ENCODE data around the gene S100A7.
"Not testable (repeated sequence)": the region's sequence is repeated elsewhere in the genome, so short reads cannot be mapped to it uniquely, and the experiment has no call there.

The S100A7 gene

DNA sequence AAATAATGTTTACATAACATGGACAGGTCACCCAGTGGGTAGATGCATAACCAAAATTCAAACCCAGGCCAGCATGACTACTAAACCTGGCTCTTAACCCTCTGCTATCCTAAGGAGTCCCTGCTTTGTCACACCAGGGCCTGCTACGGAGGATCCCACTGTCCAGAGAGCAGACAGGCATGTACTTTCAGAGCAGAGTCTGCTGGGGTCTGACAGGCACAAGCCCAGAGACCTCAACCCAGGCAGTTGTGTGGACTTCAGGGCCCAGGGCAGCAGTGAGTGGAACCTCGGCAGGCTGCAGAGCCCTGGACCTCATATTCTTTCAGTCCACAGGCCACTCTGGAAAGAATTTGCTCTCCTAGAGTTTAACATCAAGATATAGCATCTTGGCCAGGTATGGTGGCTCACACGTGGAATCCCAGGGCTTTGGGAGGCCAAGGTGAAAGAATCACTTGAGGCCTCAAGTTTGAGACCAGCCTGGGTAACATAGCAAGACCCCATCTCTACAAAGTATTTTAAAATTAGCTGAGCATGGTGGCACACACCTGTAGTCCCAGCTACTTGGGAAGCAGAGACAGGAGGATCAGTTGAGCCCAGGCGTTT is 16.1 kb upstream of the S100A7 start:
- no peak for DNase-seq (ENCODE audit: low read depth in 2 of 2)

DNA sequence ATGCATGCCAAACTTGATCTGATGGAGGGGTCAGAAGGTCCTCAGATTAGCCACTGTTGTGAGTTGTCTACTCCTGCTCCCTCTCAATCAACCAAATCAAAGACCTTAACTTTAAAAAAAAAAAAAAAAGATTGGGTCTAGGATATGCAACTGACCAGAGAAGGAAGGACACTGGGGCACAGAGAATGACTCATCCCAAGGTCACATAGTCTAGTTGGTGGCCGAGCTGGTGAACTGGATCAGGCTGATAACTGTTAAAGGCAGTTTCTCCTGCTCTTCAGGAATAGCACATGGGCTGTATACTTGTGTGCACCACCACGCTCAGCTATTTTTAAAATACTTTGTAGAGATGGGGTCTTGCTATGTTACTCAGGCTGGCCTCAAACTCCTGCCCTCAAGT is 14.8 kb upstream of the S100A7 start:
- DNase-seq (ENCODE audit: low read depth in 2 of 2), result no peak

DNA sequence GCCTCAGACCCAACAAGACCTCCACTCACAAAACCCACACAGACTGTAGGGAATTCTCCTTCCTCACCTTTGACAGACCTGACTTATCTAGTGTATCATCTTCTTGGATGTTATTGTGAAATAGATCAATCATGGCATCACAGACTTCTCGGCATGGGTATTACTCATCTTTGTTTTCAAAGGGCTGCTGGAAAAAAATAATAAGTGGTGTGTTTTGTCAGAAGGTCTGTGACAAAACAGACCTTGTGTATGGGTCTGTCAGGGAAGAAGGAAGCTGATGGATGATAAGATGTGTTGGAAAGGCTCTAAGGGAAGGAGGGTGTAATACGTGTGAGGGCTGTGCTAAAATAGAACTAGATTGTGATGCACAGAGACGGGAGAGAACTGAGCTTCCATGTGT is 13.9 kb upstream of the S100A7 start:
- no peak for DNase-seq (ENCODE audit: low read depth in 2 of 2)

DNA sequence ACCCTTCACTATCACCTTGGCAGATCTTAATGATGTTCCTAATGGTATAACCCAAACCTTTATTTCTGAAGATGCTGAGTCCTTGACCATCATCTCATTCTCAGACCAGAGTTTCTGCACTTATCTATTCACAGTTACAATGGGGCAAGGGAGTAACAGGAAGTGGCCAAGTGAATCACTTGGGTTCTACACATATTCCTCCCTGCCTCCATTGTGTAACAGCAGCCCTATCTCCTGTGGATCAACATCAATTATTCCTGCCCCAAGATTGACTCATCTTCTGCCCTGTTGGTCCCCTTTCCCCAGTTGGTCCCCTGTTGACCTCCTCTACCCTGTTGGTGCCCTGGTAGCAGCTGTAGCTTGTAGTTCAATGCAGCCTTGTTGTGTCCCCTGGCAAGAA is 10.3 kb upstream of the S100A7 start:
- DNase-seq (ENCODE audit: low read depth in 2 of 2), result no peak

DNA sequence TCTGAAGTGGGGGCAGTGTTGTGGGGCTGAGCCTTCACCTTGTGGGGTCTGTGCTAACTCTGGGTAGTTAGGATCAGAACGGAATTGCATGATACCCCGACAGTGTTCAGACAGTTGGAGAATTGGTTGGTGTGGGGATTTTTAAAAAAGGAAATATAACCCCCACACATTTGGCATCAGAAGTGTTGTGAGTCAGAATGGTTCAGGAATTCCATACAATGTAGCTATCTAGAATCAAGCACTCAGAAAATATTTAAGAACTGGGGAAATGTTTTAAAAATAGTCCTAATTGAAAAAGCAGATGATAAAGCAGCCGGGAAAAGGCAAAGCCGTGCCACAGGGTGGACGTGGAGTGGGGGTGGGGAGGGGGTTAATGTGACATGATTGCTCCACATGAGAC is 6.5 kb upstream of the S100A7 start:
- no peak for DNase-seq (ENCODE audit: low read depth in 2 of 2)

DNA sequence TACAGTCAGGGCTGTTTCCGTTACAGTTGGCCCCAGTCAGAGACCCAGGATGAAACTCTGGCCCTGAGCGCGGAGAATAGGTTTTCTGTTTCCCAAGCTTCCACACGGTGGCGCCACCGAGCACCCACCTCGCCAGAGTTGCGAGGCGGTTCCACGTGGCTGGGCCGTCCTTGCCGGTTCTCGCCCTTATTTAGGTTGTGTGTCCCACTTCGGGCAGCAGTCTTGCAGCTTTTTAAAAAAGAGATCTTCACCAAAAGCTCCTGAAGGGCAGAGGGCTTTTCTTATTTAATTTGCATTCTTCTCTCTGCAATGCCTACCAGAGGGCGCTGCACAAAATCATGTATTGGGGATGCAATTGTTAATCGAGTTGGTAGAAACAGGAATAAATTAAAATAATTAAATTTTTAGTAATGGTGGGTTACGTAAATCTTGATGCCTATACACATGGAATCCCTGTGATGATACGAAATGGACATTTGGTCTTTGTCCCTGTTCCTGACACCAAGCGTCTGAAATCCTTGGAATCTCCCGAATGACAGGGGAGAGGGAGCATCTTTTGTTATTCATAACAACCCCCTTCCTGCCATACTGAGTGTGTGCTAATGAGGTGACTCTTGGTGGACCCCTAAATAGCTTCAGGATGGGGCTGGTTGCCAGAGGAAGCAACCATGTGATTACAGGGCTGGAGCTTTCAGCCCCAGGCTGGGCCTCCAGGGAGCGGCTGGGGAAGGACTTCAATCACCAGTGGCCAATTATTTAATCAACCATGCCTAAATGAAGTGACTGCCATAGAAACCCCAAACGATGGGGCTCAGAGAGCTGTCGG is 5.6 kb upstream of the S100A7 start:
- DNase-seq (ENCODE audit: low read depth in 2 of 2), result peak; percentile 31 to 33

DNA sequence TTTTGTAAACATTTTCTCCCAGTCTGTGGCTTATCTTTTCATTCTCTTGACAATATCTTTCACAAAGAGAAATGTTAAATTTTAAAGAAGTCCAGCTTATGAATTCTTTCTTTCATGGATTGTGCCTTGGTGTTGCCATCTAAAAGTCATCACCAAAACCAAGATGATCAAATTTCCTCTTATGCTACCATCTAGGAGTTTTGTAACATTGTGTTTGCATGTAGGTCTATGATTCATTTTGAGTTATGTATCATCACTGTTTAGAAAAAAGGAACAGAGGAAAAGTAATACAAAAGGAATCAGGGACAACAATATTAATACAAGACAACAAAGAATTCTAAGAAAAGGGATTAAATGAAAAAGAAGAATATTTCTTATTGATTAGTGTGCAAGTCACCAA is 2.3 kb upstream of the S100A7 start:
- not testable (repeated sequence) for DNase-seq (ENCODE audit: low read depth in 2 of 2)

DNA sequence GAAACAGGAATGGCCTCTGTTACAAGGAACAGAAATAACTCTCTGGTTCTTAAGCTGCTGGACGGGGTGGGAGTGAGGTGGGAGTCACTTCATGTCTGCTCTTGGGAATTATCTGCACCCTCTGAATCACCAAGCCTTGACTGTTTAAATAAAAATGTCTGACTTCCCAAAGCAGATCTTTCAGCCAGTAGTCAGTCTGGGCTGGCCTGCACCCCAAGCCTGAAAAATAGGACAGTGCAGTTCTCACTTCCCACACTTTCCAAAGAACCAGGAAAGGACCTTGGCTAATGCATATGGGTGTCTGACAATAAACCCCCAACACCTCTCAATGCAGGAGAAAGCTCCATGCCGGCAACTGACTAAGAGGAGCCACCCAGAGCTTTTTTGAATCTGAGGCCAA is 796 bp downstream of the S100A7 start:
- DNase-seq (ENCODE audit: low read depth in 2 of 2), result no peak

DNA sequence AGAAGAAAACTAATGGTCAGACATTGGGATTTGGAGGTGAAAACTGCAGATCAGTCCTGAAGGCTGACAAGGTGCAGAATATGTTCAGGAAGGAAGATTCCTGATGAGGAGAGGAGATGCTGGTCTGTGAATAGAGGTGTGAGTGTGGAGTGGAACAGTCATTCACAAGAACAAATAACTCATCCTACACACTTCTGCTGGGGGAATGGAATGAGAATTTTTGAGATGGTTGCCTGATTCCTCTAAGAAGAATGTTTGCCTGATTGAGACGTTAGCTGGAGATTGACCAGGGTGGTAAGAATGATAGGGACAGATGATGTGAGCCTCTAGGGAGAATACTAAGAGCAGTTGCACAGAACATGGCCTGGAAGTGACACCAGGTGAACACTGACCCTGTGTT is 4.1 kb downstream of the S100A7 start:
- DNase-seq (ENCODE audit: low read depth in 2 of 2), result no peak

DNA sequence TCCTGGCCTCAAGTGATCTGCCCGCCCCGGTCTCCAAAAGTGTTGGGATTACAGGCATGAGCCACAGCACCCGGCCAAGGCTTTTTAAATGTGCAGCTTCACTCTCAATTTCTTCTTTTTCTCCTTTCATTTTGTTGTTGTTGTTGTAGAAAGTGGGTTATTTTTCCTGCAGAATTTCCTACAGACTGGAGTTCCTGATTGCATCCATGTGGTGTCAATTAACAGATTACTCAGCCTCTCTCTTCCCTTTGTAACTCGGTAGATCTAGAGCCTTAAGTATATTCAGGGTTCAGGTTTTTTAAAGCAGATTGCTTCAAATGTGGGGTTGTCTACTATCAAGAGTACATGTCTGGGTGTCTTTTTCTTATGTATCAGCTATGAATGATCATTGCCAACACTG is 11.6 kb downstream of the S100A7 start:
- not testable (repeated sequence) for DNase-seq (ENCODE audit: low read depth in 2 of 2)

DNA sequence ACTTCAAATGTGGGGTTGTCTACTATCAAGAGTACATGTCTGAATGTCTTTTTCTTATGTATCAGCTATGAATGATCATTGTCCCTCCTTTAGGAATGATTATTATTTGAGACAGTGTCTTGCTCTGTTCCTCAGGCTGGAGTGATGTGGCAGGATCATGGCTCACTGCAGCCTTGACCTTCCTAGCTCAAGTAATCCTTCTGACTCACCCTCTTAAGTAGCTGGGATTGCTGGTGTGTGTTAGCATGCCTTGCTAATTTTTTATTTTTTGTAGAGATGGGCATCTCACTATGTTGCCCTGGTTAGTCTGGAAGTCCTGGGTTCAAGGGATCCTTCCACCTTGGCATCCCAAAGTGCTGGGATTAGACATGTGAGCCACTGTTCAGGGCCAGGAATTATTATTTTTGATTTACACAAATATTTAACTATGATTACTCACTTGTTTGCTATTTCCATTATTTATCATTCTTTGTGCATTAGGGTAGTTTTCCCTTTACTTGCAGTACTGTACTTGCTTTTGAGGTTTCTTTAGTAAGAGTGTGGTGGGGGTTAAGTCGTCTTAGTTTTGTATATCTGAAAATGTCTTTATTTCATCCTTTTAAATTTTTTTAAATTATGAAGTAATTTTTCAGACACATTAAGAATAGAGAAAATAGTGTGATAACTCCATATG is 12.8 kb downstream of the S100A7 start:
- no peak for DNase-seq (ENCODE audit: low read depth in 2 of 2)

DNA sequence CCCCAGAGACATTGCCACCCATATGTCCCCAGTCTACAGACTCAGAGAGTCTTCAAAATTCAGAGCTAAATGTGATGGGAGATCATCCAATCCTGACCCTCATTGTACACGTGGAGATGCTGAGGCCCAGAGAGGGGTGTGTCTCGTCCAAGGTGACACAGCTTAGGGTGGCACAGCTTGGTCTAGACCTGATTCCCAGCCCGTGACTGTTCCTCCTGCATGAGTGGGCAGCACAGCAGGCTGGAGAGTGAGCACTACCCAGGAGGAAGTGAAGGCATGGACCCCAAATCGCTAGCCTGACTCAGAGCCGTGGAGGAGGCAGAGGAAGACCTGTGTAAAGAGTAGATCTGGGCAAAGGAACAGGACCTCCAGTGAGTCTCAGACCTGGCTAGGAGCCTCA is 16.4 kb downstream of the S100A7 start:
- no peak for DNase-seq (ENCODE audit: low read depth in 2 of 2)

DNA sequence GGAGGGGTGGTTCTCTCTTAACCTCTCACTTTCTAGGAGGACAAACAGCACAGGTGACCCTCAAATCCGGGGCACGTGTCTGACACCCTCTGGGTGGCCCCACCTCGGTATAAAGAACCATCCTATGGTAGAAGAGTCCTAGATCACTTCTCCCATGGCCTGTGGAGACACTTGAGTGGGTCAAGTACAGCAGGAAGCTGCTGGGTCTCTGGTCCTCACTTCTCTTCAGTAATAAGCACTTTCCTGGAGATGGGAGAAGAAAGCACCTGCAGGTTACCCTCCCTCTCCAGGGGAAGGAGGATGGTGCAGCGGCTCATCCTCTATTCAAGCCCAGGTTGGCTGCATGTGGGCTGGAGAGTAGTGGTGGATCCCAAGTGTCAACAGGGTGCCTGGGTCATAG is 17.0 kb downstream of the S100A7 start:
- DNase-seq (ENCODE audit: low read depth in 2 of 2), result no peak

DNA sequence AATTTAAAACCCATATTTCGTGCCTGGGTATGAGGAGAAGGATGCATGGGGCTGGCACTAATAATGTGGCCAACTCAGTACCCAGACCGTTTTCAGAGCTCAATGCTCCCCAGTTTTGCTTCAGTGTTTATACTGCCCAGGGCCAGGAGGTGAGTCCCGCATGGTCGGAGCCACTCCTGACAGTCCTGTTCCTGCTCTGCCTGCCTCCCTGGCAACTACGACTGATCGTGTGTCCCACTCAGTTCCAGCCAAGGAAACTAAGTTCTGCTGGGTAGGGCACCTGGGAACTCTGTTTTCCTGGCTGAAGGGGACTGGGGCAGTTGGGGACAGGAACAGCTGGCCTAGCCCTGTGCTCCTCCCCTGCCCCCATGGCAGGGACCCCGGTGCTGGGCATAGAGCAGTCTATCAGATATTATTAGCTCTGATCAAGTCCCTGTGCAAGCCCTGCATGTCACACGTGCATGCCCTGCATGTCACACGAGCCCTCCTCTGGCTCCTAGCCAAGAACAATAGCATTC is 19.2 kb downstream of the S100A7 start:
- DNase-seq (ENCODE audit: low read depth in 2 of 2), result no peak

DNA sequence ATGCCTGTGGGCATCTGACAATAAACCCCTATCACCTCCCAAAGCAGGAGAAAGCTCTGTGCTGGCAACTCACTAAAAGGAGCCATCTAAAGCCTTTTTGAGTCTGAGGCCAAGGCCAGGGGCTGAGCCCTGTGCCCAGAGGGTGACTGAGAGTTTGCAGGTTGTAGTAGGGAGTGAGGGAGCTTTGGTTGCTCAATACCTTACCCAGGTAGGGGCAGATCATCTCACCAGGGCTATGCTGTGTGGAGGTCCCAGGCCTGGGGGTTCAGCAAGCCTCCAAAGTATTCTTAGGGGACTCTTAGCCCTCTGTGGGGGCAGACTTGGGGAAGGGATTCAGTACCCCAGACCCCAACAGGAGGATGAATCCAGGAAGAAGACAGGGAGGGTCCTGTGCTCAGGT is 21.2 kb downstream of the S100A7 start:
- no peak for DNase-seq (ENCODE audit: low read depth in 2 of 2)

DNA sequence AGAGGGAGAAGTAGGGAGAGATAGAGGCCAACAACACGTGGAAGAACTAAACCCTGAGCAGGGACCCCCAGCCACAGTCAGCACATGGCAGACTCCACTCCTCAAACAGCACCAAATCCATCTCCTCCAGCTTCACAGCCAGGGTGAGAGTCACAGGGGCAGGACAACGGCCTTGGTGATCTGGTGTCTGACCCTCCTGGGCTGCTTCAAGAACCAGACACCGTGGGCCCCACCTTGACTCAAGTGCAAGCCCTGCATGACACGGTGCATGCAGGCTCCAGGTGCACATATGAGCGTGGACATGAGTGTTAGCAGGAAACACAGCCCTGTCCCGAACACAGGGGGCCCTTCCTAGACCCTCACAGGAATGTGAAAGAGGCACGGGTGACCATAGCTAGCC is 21.9 kb downstream of the S100A7 start:
- no peak for DNase-seq (ENCODE audit: low read depth in 2 of 2)

DNA sequence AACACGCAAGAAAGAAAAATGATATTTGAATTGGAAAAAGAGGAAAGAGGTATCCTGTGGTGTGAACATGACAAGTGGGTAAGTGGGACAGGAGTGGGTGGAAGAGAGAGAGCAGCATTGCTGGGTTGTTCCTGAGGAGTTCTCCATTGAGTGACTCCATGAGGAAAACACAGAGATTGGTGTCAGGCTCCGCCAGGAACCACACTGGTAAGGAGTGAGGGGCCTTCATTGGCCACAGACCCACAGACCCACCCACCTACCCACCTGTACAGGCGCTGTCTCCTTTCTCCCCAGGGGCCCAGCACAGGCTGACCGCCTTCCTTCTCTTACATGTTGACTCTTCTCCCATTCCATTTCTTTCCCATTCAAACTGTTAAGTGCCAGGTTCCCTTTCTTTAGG is 23.2 kb downstream of the S100A7 start:
- DNase-seq (ENCODE audit: low read depth in 2 of 2), result no peak

DNA sequence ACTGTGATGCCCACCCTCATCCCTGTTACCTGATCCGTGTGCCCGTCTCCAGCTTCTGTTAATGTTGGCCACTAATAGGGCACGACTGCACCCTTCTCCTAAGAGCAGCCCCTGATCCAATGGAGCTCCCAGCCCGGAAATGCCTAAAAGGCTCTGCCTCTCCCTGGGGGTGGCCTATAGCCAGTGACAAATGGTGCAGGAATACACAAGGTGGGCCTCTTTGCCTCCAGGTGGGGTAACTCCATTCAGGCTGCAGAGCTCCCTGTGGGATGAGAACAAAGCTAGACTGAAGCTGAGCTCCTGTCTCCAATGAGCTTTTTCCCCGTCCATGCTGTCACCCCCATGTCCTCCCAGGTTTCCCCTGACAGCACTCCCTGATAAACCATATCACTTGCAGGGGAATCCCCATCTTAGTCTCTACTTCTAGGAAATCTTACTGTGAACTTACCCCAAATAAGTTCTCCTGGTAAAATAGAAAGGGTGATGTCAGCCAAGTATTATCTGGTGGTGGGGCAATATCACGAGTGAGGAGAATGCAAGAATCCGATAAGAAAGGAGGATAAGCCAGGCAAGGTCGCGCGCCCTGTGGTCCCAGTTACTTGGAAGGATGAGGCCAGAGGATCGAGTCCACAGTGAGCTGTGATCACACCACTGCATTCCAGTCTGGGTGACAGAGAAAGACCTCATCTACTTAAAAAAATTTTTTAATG is 25.6 kb downstream of the S100A7 start:
- no peak for DNase-seq (ENCODE audit: low read depth in 2 of 2)

DNA sequence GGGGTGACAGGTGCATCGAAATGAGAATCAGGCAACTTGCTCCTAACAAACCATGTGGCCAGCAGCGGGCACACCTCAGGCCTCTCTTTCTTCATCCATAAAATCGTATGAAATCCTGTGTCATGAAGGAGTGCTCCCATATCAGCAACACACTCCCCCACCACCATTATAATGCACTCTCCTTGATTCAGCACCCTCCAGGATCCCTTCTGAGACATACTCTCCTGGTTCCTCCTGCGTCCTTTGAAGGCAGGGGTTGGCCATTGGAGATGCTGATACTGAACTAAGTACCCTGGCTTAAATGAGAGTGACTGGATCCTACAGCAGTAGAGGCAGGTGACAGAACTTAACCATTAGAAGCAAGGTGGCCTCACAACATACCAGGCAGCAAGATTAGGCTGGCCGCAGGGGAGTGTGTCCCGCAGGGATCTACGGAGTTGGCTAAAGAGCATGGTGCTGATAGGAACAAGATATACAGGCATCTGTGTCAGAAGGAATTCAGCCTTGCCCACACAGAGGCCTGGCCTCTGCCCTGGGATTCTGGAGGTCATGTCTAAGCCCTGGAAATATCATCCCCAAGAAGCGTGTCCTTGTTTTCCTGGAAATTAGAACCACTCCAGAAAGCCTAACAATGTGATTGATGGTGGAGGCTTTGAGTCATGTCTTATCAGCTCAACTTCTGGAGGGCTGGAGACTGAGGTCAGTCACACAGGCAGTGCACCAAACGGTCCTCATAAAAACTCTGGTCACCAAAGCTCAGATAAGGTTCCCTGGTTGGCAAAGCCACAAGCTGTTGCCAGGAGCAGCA is 27.4 kb downstream of the S100A7 start:
- DNase-seq (ENCODE audit: low read depth in 2 of 2), result no peak

DNA sequence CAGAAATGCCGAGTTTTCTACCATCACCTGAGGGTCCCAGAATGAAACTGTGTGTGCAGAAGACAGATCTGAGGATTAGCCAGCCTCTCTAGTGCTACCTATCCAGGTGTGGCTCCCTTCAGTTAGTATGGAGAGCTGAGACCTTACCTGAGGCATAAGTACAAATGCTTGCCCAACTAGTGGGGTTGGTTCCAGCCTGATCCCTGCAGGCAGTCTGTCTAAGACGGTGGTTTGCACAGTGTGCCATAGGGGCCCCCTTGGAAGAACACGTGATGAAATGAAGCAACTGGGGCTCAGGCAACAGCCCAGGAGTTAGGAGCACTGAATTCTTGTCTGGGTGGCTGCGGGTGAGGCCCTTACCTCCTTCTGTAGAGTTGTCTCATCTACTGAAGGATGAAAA is 28.5 kb downstream of the S100A7 start:
- DNase-seq (ENCODE audit: low read depth in 2 of 2), result no peak

DNA sequence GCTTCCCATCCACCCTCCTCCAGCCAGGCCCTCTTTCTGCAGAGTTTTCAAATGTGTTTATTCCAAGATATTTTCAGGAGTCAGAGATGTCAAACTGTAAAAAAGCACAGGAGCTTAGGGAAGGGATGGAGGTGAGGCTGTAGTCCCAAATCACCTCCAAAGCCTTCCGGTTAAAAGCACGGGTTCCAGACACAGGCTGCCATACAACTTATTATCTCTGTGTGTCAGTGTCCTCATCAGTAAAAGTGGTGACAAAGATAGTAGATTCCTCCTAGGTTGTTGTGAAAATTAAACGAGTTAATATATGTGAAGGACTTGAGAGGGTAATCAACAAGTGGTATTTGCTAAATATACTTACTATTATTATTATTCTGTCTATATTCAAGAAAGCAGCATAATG is 29.0 kb downstream of the S100A7 start:
- DNase-seq (ENCODE audit: low read depth in 2 of 2), result no peak

Measured in stimulated activated CD8-positive, alpha-beta memory T cell treated with anti-CD3 and anti-CD28 coated beads, Interleukin-2, amount 100 ng/mL, for 1 hour (primary cell).